Stomach (tissue), 4 donors: ENCODE measurements around the gene GFM1.

ENCODE experiments used
- EP300 ChIP-seq: sonication (generic); formaldehyde crosslinking; IDR thresholded peaks from one replicate; pipeline ENCODE4 v1.6.1; 2017; ENCODE audit warnings: antibody characterized with exemption
- POLR2A ChIP-seq, 4 donors: fragments of 450-650 bp; IDR thresholded peaks; one replicate each; pipeline ENCODE4 v1.6.1; 2016; ENCODE audit warnings: antibody characterized with exemption in 4 of 4, control low read depth in 2 of 4, mild to moderate bottlenecking in 1 of 4, moderate library complexity in 1 of 4
- POLR2AphosphoS5 ChIP-seq, 3 donors: sonication (generic); formaldehyde crosslinking; IDR thresholded peaks; one replicate each; pipeline ENCODE4 v1.6.1; 2016; ENCODE audit warnings: antibody characterized with exemption in 3 of 3
- TF ChIP-seq, protein P1 (sequence below), 7 experiments: fragments of 450-650 bp in 4 of 7; fragments of 200-600 bp in 3 of 7; sonication (generic) in 3 of 7; IDR thresholded peaks; one replicate each; pipeline ENCODE4 v1.5.1; 2016 to 2019; ENCODE audit warnings: antibody characterized with exemption in 7 of 7, control low read depth in 2 of 7, mild to moderate bottlenecking in 1 of 7

DNA sequence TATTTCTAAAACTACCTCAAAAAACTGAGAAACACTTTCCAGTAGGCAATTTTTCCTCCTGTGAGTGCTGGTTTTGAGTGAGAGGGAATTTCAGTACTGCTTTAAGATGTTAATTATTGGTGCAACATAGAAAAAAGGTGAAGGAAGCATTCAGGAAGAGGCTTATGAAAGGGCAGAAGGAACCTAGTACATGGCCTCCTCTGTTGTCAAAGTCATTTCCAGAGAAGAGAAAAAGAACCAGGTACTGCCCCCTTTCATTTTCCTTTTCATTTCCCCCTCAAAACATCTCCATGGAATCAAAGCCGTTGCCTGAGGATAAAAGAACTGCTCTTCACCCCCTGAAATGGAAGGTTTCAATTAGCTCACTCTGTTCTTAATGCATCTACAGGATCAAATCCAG, 68.1 kb downstream of the GFM1 start:
- TF ChIP-seq, protein P1, sequence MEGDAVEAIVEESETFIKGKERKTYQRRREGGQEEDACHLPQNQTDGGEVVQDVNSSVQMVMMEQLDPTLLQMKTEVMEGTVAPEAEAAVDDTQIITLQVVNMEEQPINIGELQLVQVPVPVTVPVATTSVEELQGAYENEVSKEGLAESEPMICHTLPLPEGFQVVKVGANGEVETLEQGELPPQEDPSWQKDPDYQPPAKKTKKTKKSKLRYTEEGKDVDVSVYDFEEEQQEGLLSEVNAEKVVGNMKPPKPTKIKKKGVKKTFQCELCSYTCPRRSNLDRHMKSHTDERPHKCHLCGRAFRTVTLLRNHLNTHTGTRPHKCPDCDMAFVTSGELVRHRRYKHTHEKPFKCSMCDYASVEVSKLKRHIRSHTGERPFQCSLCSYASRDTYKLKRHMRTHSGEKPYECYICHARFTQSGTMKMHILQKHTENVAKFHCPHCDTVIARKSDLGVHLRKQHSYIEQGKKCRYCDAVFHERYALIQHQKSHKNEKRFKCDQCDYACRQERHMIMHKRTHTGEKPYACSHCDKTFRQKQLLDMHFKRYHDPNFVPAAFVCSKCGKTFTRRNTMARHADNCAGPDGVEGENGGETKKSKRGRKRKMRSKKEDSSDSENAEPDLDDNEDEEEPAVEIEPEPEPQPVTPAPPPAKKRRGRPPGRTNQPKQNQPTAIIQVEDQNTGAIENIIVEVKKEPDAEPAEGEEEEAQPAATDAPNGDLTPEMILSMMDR (IDR thresholded peaks at IDR 0.05): no peak
- no peak for TF ChIP-seq POLR2AphosphoS5 (IDR thresholded peaks at IDR 0.05)
- TF ChIP-seq POLR2A (IDR thresholded peaks at IDR 0.05): no peak
- TF ChIP-seq EP300: no peak
